Sigmoid colon (tissue), 4 donors: ENCODE data around the gene CKS2.

ENCODE experiments used
- CTCF ChIP-seq, 4 experiments: fragments of 450-650 bp in 3 of 4; fragments of 200-600 bp in 1 of 4; IDR thresholded peaks; one replicate each; pipeline ENCODE4 v1.5.1; 2016 to 2019; ENCODE audit warnings: antibody characterized with exemption in 4 of 4, mild to moderate bottlenecking in 3 of 4, moderate library complexity in 2 of 4
- EP300 ChIP-seq, 4 donors: sonication (generic); formaldehyde crosslinking; IDR thresholded peaks; one replicate each; pipeline ENCODE4 v1.6.1; 2017; ENCODE audit warnings: antibody characterized with exemption in 4 of 4
- POLR2A ChIP-seq, 2 donors: fragments of 450-650 bp; IDR thresholded peaks; one replicate each; pipeline ENCODE4 v1.6.1; 2016; ENCODE audit warnings: antibody characterized with exemption in 2 of 2, mild to moderate bottlenecking in 2 of 2, moderate library complexity in 2 of 2
- POLR2AphosphoS5 ChIP-seq, 4 donors: sonication (generic); formaldehyde crosslinking; IDR thresholded peaks; one replicate each; pipeline ENCODE4 v1.6.1; 2017; ENCODE audit warnings: antibody characterized with exemption in 4 of 4

- TF ChIP-seq CTCF (IDR thresholded peaks at IDR 0.05), result no peak
- no peak for TF ChIP-seq POLR2A (IDR thresholded peaks at IDR 0.05)
- TF ChIP-seq EP300 (IDR thresholded peaks at IDR 0.05), result no peak
- no peak for TF ChIP-seq POLR2AphosphoS5 (IDR thresholded peaks at IDR 0.05)
Observed at GRCh38 chr9:89362647-89363310, 51.8 kb downstream of the CKS2 start.
